Measurements from ENCODE around the gene PAX5. TPM values are rescaled to one million over a fixed set of nuclear protein-coding genes. Genes with fewer than 3 reads are reported as not detected.

Gene PAX5
- total RNA-seq, 3 donors from 2014 or later: 0.29 to 0.32 TPM; not detected in 1

DNA sequence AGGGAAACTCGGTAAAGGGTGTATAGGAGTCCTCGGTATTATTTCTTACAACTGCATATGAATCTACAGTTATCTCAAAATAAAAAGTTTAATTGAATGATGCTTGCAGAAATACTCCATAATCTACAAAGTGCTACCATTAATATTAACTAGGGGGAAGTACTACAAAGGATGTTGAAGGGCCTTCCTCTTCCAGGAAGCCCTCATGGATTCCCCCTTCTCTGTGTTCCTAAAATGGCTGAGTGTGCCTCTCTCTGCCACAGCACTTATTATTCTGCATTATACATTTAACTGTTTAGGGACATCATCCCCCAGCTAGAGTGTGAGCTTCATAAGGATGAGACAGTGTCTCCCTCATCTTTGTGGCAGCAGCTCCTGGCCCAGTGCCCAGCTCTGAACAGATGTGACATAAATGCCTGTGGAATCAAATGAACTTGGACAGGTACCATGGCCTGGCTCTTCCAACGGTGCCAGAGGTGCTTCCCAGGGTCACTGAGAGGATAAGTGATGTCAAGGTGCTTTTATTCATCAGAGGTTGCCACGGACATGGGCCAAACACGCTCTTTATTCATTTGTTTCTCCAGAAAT lies 99.5 kb downstream of the PAX5 start:
- TF ChIP-seq, protein P1, sequence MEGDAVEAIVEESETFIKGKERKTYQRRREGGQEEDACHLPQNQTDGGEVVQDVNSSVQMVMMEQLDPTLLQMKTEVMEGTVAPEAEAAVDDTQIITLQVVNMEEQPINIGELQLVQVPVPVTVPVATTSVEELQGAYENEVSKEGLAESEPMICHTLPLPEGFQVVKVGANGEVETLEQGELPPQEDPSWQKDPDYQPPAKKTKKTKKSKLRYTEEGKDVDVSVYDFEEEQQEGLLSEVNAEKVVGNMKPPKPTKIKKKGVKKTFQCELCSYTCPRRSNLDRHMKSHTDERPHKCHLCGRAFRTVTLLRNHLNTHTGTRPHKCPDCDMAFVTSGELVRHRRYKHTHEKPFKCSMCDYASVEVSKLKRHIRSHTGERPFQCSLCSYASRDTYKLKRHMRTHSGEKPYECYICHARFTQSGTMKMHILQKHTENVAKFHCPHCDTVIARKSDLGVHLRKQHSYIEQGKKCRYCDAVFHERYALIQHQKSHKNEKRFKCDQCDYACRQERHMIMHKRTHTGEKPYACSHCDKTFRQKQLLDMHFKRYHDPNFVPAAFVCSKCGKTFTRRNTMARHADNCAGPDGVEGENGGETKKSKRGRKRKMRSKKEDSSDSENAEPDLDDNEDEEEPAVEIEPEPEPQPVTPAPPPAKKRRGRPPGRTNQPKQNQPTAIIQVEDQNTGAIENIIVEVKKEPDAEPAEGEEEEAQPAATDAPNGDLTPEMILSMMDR (IDR thresholded peaks at IDR 0.05): no peak
- Histone ChIP-seq H3K4me3 (no peak overlapping the region), H3K36me3 (ENCODE audit: low read depth) (no peaks in the 10 kb centered on the region), H3K4me1 (ENCODE audit: low read depth) (no peaks in the 10 kb centered on the region), H3K9me3 (no peaks in the 10 kb centered on the region)
- no peak for DNase-seq
- ATAC-seq: no peak
- intact Hi-C loops (cut with DNase I, micrococcal nuclease): no loop called here

DNA sequence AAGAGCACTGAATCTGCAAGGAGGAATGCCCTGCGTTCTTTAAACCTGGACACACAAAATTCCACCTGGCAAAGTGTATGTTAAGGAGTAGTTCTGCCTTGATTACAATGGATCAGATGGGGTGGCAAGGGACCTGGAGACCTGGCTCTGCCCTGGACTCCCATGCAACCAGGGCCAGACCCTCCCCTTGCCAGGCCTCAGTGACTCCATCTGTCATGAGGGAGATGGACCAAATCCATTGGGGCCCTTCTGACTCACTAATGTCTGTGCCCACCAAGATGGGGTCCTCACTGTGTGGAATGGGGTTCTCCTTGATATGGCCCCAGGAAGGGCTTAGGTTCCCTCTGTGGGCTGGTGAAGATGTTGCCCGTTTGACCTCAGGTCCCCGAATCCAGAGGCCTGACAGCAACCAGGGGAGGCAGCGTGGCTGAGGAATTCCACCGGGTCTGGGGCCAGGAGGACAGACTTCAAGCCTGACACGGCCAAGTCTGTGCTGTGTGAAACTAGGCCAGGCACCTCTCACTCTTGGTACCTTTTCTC lies 100.3 kb downstream of the PAX5 start:
- H3K4me3 ChIP-seq: no peak overlapping the region
- TF ChIP-seq, protein P1 (IDR thresholded peaks at IDR 0.05): no peak
- DNase-seq: no peak
- no peaks in the 10 kb centered on the region for H3K9me3 ChIP-seq
- intact Hi-C loops (cut with DNase I, micrococcal nuclease): no loop called here
- no peak for ATAC-seq
- no peaks in the 10 kb centered on the region for H3K36me3 ChIP-seq (ENCODE audit: low read depth)
- H3K4me1 ChIP-seq (ENCODE audit: low read depth): no peaks in the 10 kb centered on the region

DNA sequence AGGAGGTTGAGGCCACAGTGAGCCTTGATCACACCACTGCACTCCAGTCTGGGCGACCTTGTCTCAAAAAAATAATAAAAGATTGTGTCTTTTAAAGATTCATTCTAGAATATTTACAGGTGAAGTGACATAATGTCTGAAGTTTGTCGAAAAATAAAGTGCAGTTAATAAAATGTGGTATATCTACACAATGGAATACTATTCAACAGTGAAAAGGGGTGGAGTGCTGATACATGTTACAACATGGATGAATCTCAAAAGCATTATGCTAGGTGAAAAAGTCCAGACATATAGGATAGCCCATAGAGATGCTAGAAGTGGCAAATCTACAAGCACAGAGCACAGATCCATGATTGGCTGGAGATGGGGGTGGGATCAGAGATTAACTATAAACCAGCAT lies 101.9 kb downstream of the PAX5 start:
- ATAC-seq (no peak), DNase-seq (no peak)
- no peaks in the 10 kb centered on the region for H3K9me3 ChIP-seq
- TF ChIP-seq, protein P1 (IDR thresholded peaks at IDR 0.05): no peak
- H3K36me3 ChIP-seq (ENCODE audit: low read depth): no peaks in the 10 kb centered on the region
- no peaks in the 10 kb centered on the region for H3K4me1 ChIP-seq (ENCODE audit: low read depth)
- intact Hi-C loops (cut with DNase I, micrococcal nuclease): no loop called here
- no peak overlapping the region for H3K4me3 ChIP-seq

DNA sequence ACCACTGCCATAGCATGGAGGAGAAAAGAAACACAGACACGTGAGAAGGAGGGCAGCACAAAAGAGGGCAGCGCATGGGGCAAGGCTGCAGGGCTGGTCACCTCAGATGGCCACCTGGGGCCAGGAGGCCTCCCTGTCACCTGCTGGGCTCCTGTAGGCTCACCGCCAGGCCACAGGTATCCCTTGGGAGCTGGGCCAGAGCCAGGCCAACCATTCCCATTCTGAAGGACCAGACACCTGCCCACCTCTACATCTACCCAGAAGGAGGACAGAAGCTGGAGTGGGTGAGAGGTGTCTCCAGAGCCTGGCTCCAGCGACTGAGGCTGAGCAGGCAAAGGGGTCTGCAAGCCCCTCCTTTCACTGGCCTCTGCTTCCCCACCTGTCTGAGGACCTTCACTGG lies 103.1 kb downstream of the PAX5 start:
- ATAC-seq (no peak), DNase-seq (no peak)
- Histone ChIP-seq H3K36me3 (ENCODE audit: low read depth) (no peaks in the 10 kb centered on the region), H3K9me3 (no peaks in the 10 kb centered on the region), H3K4me1 (ENCODE audit: low read depth) (no peaks in the 10 kb centered on the region), H3K4me3 (no peak overlapping the region)
- intact Hi-C loops (cut with DNase I, micrococcal nuclease): no loop called here
- TF ChIP-seq, protein P1 (IDR thresholded peaks at IDR 0.05): no peak

DNA sequence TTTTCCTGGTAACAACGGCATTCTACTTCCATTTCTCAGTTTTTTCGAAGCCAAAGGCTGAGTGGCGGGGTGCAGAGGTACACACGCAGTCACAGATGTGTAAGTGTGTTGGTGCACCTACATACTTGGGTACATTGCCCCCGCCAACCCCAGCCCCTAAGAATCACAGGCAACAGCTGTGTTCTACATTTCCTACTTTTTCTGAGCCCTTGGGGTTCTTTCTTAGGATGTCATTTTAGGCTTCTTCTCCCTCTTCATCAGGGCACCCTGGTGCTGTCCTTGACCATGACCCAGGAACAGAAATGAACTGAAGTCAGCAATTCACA lies 104.8 kb downstream of the PAX5 start:
- DNase-seq: no peak
- ATAC-seq: no peak
- TF ChIP-seq, protein P1 (IDR thresholded peaks at IDR 0.05): no peak
- H3K4me1 ChIP-seq (ENCODE audit: low read depth): no peaks in the 10 kb centered on the region
- no peaks in the 10 kb centered on the region for H3K9me3 ChIP-seq
- no peaks in the 10 kb centered on the region for H3K36me3 ChIP-seq (ENCODE audit: low read depth)
- no peak overlapping the region for H3K4me3 ChIP-seq
- intact Hi-C loops (cut with DNase I, micrococcal nuclease): no loop called here

Measured in mucosa of descending colon (tissue), 3 donors.